HG03460 (cell line): ENCODE results near the gene HPGDS.
"Not testable (repeated sequence)": the region's sequence is repeated elsewhere in the genome, so short reads cannot be mapped to it uniquely, and the experiment has no call there.

Source experiments
- ATAC-seq: cut with Tn5 transposase; IDR thresholded peaks from one replicate; pipeline ENCODE4 v1.9.1; 2021; ENCODE audit not compliant: unreplicated experiment

The HPGDS gene

DNA sequence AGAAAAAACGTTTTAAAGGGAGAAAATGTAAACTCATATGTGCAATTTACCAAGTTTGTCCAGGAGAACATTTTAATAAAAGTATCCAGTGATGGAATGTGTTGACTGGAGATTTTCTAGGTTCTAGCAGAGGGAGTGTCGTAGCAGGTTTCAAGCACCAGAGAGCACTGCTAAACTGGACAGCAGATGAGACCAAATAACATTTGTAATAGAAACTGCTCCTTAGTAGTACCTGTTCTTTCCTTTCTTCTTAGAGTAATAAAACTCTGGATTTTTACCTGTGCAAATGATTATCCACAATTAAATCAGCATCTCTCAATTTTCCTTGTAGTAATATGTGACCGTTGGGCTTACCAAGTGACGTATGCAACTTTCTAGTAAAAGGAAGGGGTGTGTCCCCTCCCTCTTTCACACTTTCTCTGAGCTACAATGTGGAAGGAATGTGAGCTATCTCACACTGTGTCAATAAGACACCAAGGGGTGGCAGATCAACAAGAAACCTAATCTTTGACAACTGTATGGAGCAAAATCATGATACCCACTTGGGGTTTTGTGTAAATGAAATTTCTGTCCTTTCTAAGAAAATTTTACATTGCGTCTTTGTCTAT lies 9.5 kb downstream of the HPGDS start:
- ATAC-seq: no peak

DNA sequence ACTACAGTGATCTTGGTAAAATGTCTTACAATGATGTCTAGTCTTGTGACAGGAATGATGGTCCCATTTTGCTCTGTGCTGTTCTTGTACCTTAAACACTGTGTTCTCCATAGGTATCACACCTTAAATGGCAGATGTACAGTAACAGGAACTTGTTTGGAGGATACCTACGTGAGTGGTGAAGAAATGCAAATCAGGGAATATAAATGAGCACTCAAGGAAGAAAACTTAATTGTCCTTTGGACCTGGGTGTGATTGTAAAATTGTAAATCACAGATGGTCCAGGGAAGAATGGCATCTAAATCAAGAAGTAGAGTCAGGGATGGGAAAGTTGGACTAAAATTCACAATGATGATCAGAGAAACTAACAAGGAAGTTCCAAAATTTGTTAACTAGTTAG lies 12.7 kb downstream of the HPGDS start:
- no peak for ATAC-seq

GRCh38 chr4:94325835-94326234 lies 16.8 kb downstream of the HPGDS start:
- ATAC-seq: no peak

- ATAC-seq: not testable (repeated sequence)
These were observed 22.7 kb downstream of the HPGDS start for GRCh38 chr4:94319927-94320326.

DNA sequence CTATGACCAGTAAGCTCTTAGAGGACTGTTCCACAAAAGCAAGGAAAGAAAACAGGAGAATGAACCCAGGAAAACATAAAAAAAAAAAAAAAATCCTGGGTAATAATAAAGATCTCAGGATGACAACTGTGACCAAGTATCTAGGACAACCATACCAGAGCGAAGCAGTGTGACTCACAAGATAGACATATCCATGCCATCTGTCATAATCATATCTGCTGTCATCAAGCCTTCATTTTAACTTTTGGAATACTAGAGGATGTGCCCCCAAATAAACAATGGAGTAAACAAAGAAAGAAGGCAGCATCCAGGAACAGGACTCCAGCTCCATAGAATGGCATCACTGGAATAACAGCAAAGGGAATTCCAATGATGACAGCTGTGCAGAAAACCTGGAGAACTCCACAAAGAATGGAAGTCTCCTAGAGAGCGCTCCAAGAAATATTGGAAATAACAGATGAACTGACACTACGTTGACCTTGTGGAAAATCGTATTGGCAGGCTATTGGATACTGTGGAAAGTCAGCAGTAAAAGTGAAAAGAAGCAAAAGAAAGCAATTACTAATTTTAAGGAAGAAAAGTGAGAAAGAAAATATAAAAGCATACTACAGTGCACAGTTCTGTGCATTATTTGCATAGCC lies 35.3 kb downstream of the HPGDS start:
- no peak for ATAC-seq

DNA sequence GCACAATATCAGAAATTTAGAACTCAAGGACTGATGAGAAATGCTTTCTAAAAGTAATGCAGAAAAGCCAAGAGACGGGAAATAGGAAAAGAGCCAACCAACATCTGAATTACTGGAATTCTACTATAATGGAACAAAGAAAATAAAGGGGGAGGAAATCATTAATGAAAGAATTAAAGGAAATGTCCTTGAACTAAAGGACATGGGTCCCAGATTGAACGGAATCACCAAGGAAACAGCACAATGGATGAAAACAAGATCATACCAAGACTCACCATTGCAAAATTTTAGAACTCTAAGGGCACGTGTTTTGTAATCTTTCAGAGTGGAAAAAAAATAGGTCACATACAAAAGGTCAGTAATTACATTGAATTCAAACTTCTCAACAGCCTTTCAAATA lies 35.9 kb downstream of the HPGDS start:
- no peak for ATAC-seq

GRCh38 chr4:94305466-94306225 lies 37.0 kb downstream of the HPGDS start:
- no peak for ATAC-seq

DNA sequence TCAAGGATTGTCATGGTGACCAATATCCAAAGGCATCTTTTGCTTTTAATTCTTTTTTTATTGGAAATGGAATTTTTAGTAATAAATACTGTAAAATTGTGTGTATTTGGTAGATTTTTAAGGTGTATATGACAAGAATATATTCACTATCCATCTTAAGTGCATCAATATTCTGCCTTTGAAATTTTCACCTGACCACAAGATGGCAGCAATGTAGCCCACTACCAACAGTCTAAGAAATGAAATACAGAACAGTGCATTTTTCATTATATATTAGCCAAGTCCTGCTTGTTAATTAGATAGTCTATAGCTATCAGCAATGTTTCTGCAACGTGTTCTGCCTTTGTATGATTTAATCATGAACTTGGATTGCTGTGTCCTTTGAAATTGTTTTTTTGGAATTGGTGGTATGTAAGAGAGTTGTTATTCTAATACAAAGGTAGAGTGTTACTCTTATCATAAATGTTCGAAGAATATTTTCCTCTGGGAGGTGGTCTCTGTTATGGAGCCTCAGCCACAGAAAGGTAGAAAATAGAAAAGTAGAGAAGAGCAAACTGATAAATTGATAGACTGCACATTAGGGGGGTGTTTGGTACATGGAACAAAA lies 38.2 kb downstream of the HPGDS start:
- ATAC-seq: no peak

DNA sequence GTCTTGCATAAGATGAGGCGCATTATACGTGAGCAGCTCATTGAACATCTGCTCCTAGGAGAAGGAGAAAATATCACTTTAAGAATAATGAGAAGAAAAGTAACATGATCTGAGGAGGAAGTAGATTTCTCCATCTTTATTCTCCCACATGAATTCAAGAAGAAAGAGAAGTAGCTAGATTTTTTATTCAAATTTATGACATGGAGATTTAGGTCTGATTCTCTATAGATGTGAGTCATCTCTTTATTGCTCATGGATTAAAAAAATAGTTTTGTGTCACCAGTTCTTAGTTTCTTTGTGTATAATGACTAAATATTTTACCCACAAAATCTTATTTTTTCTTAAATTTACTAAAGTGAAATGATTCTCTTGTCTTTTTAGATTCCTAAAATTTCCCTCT lies 40.4 kb downstream of the HPGDS start:
- no peak for ATAC-seq

DNA sequence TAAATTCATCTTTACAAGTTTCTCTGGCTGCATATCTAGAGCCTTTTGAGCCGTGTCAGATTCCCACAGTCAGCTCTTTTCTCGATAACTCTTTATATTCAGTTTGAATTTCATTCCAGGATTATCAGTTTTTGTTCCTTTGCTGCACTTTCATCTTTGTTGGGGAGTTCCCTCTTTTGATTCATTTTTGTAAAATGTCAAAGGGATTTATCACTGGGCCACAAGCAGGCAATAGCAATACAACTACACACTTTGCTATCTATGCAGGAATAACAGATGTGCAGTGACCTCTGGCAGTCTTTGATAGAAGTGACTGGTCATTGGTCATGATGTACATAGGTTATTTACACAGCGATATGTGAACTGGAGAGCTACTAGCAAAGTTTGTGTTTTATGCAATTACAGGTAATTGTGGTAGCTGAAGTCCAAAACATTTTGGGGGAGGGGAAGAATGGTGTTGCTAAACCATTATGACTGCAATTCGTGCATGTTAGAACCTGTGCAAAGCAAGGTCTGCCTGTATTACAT lies 43.8 kb downstream of the HPGDS start:
- ATAC-seq: no peak

- ATAC-seq: not testable (repeated sequence)
These were observed 47.2 kb downstream of the HPGDS start for GRCh38 chr4:94295473-94295872.

DNA sequence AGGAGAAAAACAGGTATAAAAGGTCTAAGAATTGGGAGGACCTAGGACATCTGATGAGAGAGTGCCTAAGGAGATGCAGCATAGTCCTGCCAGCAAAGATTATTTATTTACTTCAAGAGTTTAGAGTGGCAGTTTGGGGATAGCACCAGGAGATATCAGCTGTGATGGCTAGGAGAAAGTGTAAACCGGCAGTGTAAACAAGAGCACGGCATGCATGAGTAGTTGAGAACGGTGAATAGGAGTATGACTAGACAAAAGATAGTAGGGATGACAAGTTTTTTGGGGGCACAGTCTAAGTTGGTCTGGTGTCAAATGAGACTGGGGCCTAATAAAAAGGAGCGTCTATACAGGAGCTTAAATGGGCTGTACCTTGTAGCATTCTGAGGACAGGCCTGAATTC lies 48.7 kb downstream of the HPGDS start:
- not testable (repeated sequence) for ATAC-seq

- ATAC-seq: no peak
These were observed 52.4 kb downstream of the HPGDS start for GRCh38 chr4:94290245-94290644.

DNA sequence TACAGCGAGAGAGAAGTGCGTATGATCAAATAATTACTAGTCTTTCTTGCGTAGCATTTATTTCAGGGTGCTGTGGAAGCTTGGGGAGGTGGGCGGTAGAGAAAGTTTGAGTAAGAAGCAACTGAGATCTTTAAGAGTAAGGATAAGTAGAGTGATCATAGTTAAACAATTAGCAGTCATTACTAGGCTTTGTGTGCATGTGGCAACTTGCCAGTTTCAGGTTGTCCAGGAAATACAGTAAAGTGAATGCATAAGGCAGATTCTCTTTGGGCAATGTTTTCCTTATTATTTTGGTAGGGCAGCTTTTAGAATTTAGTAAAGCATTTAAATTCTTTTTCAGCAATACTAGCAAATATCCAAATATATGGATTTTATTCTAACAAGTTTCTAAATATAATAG lies 57.0 kb downstream of the HPGDS start:
- no peak for ATAC-seq

DNA sequence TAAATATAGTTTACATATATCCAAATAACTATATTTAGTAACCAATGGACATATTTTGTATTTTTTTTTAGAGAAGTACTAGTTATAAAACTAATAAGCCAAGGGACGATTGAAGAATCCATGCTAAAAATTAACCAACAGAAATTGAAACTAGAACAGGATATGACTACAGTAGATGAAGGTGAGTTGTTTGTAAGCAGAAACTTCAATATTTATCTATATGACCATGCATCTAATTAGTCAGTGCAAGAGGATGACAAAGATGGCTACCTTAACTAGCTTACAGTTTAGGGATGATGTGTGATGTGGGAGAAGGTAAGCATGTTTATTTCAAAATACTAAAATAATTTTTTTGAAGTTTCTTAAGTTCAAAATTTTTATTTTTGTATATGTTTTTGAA lies 57.7 kb downstream of the HPGDS start:
- ATAC-seq: no peak

DNA sequence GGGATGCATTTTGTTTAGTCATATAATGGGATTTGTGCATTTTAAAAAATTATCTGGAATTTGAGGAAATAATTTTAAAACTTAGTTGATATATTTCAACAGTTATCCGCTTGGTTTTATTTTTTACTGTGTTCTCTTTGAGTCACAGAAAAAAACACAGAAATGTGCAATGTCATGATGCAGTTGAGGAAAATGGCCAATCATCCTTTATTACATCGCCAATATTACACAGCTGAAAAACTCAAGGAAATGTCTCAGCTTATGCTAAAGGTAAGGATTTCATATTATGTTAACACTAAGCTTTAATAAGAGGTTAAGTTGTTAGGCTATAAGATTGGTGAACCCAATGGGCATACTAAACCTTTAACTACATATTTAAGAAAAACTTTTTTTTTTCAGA lies 63.9 kb downstream of the HPGDS start:
- no peak for ATAC-seq

DNA sequence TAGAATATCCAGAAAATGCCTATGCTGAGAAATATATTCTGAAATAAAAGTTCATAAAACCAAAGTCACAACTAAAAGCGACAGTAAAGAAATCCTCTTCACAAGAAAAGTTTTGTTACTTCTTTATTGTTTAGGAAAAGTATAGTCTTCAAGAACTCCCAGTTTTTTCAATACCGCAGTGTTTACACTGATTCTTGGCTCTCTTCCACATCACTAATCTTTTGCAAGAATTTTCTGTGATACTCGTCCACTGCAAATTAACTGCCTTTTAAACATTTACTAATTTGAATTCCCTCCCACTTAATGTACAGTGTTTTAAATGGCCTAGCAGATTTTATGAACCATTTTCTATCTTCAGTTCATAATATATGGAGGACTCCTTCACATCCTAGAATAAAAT lies 65.1 kb downstream of the HPGDS start:
- no peak for ATAC-seq

DNA sequence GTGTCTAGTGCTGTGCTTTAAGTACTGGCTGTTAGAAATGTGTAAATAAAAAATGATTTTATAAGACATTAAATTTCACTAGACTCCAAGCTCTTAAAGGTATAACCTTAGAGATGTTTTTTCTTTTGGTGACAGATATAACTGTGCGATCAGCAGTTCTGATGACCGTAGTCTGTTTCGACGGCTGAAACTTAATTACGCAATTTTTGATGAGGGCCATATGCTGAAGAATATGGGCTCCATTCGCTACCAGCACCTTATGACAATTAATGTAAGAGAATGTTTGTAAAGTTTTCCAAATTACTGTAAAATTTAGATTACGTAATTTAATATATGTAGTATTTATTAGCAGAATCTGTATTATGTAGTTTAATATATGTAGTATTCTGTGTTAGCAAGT lies 66.4 kb downstream of the HPGDS start:
- ATAC-seq: no peak

DNA sequence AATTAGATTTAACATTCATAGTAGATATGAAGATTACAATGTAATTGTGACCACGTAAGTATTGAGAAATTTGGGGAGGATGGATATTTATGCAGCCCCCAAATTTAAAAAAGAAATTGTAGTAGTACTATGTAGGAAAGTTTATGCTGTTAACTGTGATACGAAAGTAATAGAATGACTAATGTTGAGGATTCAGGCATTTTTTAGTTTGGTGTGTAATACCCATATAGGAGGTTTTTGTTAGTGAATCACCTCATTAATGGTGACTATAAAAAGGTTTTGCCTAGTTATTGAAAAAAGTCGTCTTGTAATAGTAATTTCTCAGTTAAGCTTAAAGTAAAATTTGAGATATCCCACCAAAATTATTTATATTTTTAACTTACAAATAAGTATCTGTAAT lies 67.7 kb downstream of the HPGDS start:
- no peak for ATAC-seq

DNA sequence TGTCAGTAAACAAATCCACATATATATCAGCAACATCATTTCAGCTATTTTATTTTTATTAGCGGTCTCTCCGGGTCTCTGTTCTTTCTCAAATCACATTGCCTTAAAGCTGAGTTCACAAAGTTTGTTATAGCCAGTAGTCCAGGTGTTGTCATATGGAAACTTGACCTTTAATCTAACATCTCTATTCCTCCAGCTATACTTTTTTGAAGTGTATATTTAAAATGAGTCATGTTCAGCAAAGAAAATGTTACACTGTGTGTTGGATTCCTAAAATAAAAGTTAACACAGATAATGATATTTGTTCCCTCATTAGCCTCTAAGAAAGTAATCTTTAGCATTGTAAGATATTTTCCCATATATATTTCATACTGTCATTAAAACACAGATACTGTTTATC lies 71.4 kb downstream of the HPGDS start:
- no peak for ATAC-seq

- ATAC-seq: no peak
These were observed 75.6 kb downstream of the HPGDS start for GRCh38 chr4:94267037-94267436.
